Measurements from ENCODE around the gene DHX16. TPM values are rescaled to one million over a fixed set of nuclear protein-coding genes. Genes with fewer than 3 reads are reported as not detected.

The DHX16 gene
- total and polyA plus RNA-seq, 2 experiments from 2014 or later = 23.6 to 30.6 TPM

- H3K27me3 ChIP-seq (replicated peaks; ENCODE audit: insufficient read depth) = no peaks in the 10 kb centered on the region
- no peaks in the 10 kb centered on the region for H3K9me3 ChIP-seq (ENCODE audit: low read depth)
- H2AFZ ChIP-seq = no peak overlapping the region
- TF ChIP-seq EZH2phosphoT487 (IDR thresholded peaks at IDR 0.05; ENCODE audit: insufficient read depth, low read depth) = no peak
- TF ChIP-seq EZH2 (IDR thresholded peaks at IDR 0.05; ENCODE audit: insufficient read depth, poor library complexity, severe bottlenecking) = no peak
- DNase-seq = peak; percentile 93
- peak overlapping the region; percentile 100 for H3K4me2 ChIP-seq (ENCODE audit: unreplicated experiment)
- H3K36me3 ChIP-seq (ENCODE audit: low read depth) = peaks cover 22% of the 10 kb centered on the region
- H3K9ac ChIP-seq = peak overlapping the region; percentile 100
- 2 to 3% methylated on average over 8 to 11 of the region's 11 CpGs for WGBS, 2 experiments (ENCODE audit: low coverage in 1 of 2, low lambda C conversion rate in 2 of 2, missing lambda C conversion rate in 2 of 2)
- in situ Hi-C loops (cut with MboI) = no loop called here
- H3K4me1 ChIP-seq (ENCODE audit: insufficient read depth) = peaks cover 20% of the 10 kb centered on the region
- peaks cover 95% of the 10 kb centered on the region for H3K79me2 ChIP-seq (ENCODE audit: insufficient read depth)
- peak overlapping the region; percentile 100 for H3K4me3 ChIP-seq
- H4K20me1 ChIP-seq (ENCODE audit: insufficient read depth) = no peaks in the 10 kb centered on the region
- no peaks in the 10 kb centered on the region for H3K9me2 ChIP-seq (ENCODE audit: insufficient read depth)
- H3K27ac ChIP-seq = peak overlapping the region; percentile 100
- H3F3A ChIP-seq (ENCODE audit: insufficient read depth) = peaks cover 53% of the 10 kb centered on the region
Observed at GRCh38 chr6:30682143-30683117, 9.6 kb upstream of the DHX16 start.

GRCh38 chr6:30681766-30682142 is 8.9 kb upstream of the DHX16 start:
- no peak for DNase-seq
- H3K27ac ChIP-seq = peak overlapping the region; percentile 100
- H3K27me3 ChIP-seq (replicated peaks; ENCODE audit: insufficient read depth) = no peaks in the 10 kb centered on the region
- H3K9me2 ChIP-seq (ENCODE audit: insufficient read depth) = no peaks in the 10 kb centered on the region
- peak overlapping the region; percentile 100 for H3K4me3 ChIP-seq
- no peaks in the 10 kb centered on the region for H3K9me3 ChIP-seq (ENCODE audit: low read depth)
- peaks cover 29% of the 10 kb centered on the region for H3K36me3 ChIP-seq (ENCODE audit: low read depth)
- 48% methylated on average over 4 of the region's 4 CpGs for WGBS, 2 experiments (ENCODE audit: low coverage in 1 of 2, low lambda C conversion rate in 2 of 2, missing lambda C conversion rate in 2 of 2)
- no peaks in the 10 kb centered on the region for H4K20me1 ChIP-seq (ENCODE audit: insufficient read depth)
- H3K79me2 ChIP-seq (ENCODE audit: insufficient read depth) = peaks cover 99% of the 10 kb centered on the region
- no peak for TF ChIP-seq EZH2 (IDR thresholded peaks at IDR 0.05; ENCODE audit: insufficient read depth, poor library complexity, severe bottlenecking)
- TF ChIP-seq EZH2phosphoT487 (IDR thresholded peaks at IDR 0.05; ENCODE audit: insufficient read depth, low read depth) = no peak
- peaks cover 20% of the 10 kb centered on the region for H3K4me1 ChIP-seq (ENCODE audit: insufficient read depth)
- H3K9ac ChIP-seq = peak overlapping the region; percentile 100
- in situ Hi-C loops (cut with MboI) = no loop called here
- peaks cover 57% of the 10 kb centered on the region for H3F3A ChIP-seq (ENCODE audit: insufficient read depth)
- peak overlapping the region; percentile 100 for H3K4me2 ChIP-seq (ENCODE audit: unreplicated experiment)
- no peak overlapping the region for H2AFZ ChIP-seq

GRCh38 chr6:30679765-30680535 is 7.1 kb upstream of the DHX16 start:
- peaks cover 20% of the 10 kb centered on the region for H3K4me1 ChIP-seq (ENCODE audit: insufficient read depth)
- TF ChIP-seq EZH2 (IDR thresholded peaks at IDR 0.05; ENCODE audit: insufficient read depth, poor library complexity, severe bottlenecking) (no peak), EZH2phosphoT487 (IDR thresholded peaks at IDR 0.05; ENCODE audit: insufficient read depth, low read depth) (no peak)
- in situ Hi-C loops (cut with MboI) = no loop called here
- no peak for DNase-seq
- H3K27ac ChIP-seq = peak overlapping the region; percentile 1; the same call in 1 of the 2 replicates
- no peaks in the 10 kb centered on the region for H3K27me3 ChIP-seq (replicated peaks; ENCODE audit: insufficient read depth)
- peak overlapping the region; percentile 100 for H3K4me3 ChIP-seq
- H3K9me2 ChIP-seq (ENCODE audit: insufficient read depth) = no peaks in the 10 kb centered on the region
- WGBS, 2 experiments (ENCODE audit: low coverage in 1 of 2, low lambda C conversion rate in 2 of 2, missing lambda C conversion rate in 2 of 2) = 68 to 74% methylated on average over 7 of the region's 7 CpGs
- peaks cover 62% of the 10 kb centered on the region for H3F3A ChIP-seq (ENCODE audit: insufficient read depth)
- H3K4me2 ChIP-seq (ENCODE audit: unreplicated experiment) = peak overlapping the region; percentile 42
- H4K20me1 ChIP-seq (ENCODE audit: insufficient read depth) = no peaks in the 10 kb centered on the region
- H3K9me3 ChIP-seq (ENCODE audit: low read depth) = no peaks in the 10 kb centered on the region
- no peak overlapping the region for H2AFZ ChIP-seq
- H3K36me3 ChIP-seq (ENCODE audit: low read depth) = peaks cover 33% of the 10 kb centered on the region
- peak overlapping the region; percentile 100 for H3K9ac ChIP-seq
- peaks cover 89% of the 10 kb centered on the region for H3K79me2 ChIP-seq (ENCODE audit: insufficient read depth)

GRCh38 chr6:30678964-30679726 is 6.3 kb upstream of the DHX16 start:
- in situ Hi-C loops (cut with MboI) = no loop called here
- Histone ChIP-seq H4K20me1 (ENCODE audit: insufficient read depth) (no peaks in the 10 kb centered on the region), H3K4me2 (ENCODE audit: unreplicated experiment) (peak overlapping the region; percentile 56), H3K4me3 (peak overlapping the region; percentile 100), H3K36me3 (ENCODE audit: low read depth) (peaks cover 33% of the 10 kb centered on the region), H3K27me3 (replicated peaks; ENCODE audit: insufficient read depth) (no peaks in the 10 kb centered on the region), H3K9me2 (ENCODE audit: insufficient read depth) (no peaks in the 10 kb centered on the region), H3F3A (ENCODE audit: insufficient read depth) (peaks cover 67% of the 10 kb centered on the region), H3K79me2 (ENCODE audit: insufficient read depth) (peaks cover 81% of the 10 kb centered on the region), H2AFZ (no peak overlapping the region), H3K9ac (peak overlapping the region; percentile 100), H3K27ac (peak overlapping the region; percentile 1; the same call in 1 of the 2 replicates), H3K9me3 (ENCODE audit: low read depth) (no peaks in the 10 kb centered on the region), H3K4me1 (ENCODE audit: insufficient read depth) (peaks cover 20% of the 10 kb centered on the region)
- peak; percentile 80 for DNase-seq
- TF ChIP-seq EZH2phosphoT487 (IDR thresholded peaks at IDR 0.05; ENCODE audit: insufficient read depth, low read depth) (no peak), EZH2 (IDR thresholded peaks at IDR 0.05; ENCODE audit: insufficient read depth, poor library complexity, severe bottlenecking) (no peak)
- WGBS, 2 experiments (ENCODE audit: low coverage in 1 of 2, low lambda C conversion rate in 2 of 2, missing lambda C conversion rate in 2 of 2) = 14 to 18% methylated on average over 24 to 31 of the region's 31 CpGs
